KMS-11 (cell line): ENCODE results near the gene DMD.

Experiments
- H2AFZ ChIP-seq: fragments of 200-600 bp; sonication (generic); 2 replicates; pipeline ENCODE4 v1.6.1; 2016; ENCODE audit warnings: antibody characterized with exemption, mixed run types, low read depth
- H3K27ac ChIP-seq: fragments of 200-600 bp; sonication (generic); 2 replicates; pipeline ENCODE4 v1.6.1; 2016; ENCODE audit warnings: mild to moderate bottlenecking, mixed run types
- H3K27me3 ChIP-seq: fragments of 200-600 bp; sonication (generic); 2 replicates; pipeline ENCODE4 v1.6.1; 2017; ENCODE audit warnings: mild to moderate bottlenecking, low read depth, mixed run types, moderate library complexity; ENCODE audit not compliant: insufficient read depth
- H3K36me3 ChIP-seq: fragments of 200-600 bp; sonication (generic); 2 replicates; pipeline ENCODE4 v1.6.1; 2017; ENCODE audit warnings: mild to moderate bottlenecking, mixed run types; ENCODE audit not compliant: insufficient read depth
- H3K4me1 ChIP-seq: fragments of 200-600 bp; sonication (generic); 2 replicates; pipeline ENCODE4 v1.6.1; 2016; ENCODE audit warnings: mild to moderate bottlenecking, low read depth, mixed run types; ENCODE audit not compliant: poor library complexity, severe bottlenecking
- H3K4me2 ChIP-seq: fragments of 200-600 bp; sonication (generic); 2 replicates; pipeline ENCODE4 v1.7.0; 2016; ENCODE audit warnings: mild to moderate bottlenecking, mixed run types
- H3K4me3 ChIP-seq: fragments of 200-600 bp; sonication (generic); IDR thresholded peaks from 2 replicates; pipeline ENCODE4 v1.6.1; 2017; ENCODE audit warnings: low read depth, low read length, mixed read lengths; ENCODE audit not compliant: insufficient read depth
- H3K79me2 ChIP-seq: fragments of 200-600 bp; sonication (generic); 2 replicates; pipeline ENCODE4 v1.6.1; 2016; ENCODE audit warnings: low read depth, mixed run types; ENCODE audit not compliant: insufficient read depth
- H3K9ac ChIP-seq: fragments of 200-600 bp; sonication (generic); 2 replicates; pipeline ENCODE4 v1.6.1; 2016; ENCODE audit warnings: mild to moderate bottlenecking, mixed run types
- H4K20me1 ChIP-seq: fragments of 200-600 bp; sonication (generic); 2 replicates; pipeline ENCODE4 v1.6.1; 2016; ENCODE audit warnings: mild to moderate bottlenecking, mixed run types; ENCODE audit not compliant: insufficient read depth
- TF ChIP-seq, protein P1 (sequence below): fragments of 200-600 bp; sonication (generic); conservative IDR thresholded peaks from 2 replicates; pipeline ENCODE4 v1.6.1; 2017; ENCODE audit warnings: low read depth, mild to moderate bottlenecking, antibody characterized with exemption, low read length, moderate library complexity, mixed read lengths

DMD gene

DNA sequence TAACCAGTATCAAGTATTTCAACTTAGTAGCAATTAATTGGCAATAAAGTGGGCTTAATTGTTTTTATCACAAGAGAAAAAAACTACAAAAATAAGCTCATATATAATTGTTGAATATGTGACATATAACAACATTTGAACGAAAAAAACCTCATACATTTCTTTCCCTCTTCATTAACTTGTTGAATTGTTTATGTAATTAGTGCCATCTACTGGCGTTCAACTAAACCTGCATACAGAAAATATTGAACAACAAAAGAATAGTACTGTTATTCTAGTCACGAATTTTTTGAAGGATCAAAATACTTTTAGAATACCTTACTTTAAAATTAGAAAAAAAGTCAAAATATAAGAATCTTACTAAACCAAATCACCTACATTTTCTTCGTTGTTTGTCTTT lies 1553.0 kb downstream of the DMD start:
- Histone ChIP-seq H3K27me3 (no peaks in the 10 kb centered on the region), H3K27ac (no peak overlapping the region), H3K79me2 (no peaks in the 10 kb centered on the region), H3K4me3 (no peak overlapping the region), H3K4me1 (no peaks in the 10 kb centered on the region), H3K9ac (no peak overlapping the region), H2AFZ (no peak overlapping the region), H3K4me2 (no peak overlapping the region), H3K36me3 (no peaks in the 10 kb centered on the region), H4K20me1 (no peaks in the 10 kb centered on the region)
- TF ChIP-seq, protein P1, sequence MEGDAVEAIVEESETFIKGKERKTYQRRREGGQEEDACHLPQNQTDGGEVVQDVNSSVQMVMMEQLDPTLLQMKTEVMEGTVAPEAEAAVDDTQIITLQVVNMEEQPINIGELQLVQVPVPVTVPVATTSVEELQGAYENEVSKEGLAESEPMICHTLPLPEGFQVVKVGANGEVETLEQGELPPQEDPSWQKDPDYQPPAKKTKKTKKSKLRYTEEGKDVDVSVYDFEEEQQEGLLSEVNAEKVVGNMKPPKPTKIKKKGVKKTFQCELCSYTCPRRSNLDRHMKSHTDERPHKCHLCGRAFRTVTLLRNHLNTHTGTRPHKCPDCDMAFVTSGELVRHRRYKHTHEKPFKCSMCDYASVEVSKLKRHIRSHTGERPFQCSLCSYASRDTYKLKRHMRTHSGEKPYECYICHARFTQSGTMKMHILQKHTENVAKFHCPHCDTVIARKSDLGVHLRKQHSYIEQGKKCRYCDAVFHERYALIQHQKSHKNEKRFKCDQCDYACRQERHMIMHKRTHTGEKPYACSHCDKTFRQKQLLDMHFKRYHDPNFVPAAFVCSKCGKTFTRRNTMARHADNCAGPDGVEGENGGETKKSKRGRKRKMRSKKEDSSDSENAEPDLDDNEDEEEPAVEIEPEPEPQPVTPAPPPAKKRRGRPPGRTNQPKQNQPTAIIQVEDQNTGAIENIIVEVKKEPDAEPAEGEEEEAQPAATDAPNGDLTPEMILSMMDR = peak; percentile 58; the same call in 1 of the 2 replicates

DNA sequence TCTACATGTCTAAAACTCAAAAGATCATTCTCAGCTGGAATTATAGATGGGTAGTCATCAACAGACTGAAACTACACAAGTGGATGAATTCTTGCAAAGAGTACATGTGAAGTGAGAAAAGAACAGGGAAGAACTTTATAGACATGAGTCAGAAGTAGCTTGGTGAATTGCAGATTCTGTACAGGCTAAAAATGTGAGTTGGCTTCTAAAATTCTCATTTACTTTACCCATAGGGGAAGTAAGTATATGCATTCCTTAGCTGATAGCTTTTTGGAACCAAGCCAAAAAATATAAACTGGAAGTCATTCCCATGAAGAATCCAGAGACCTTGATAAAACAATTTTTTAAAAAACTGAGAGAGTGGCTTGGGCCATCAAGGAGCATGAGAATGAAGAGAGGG lies 1555.3 kb downstream of the DMD start:
- H3K27me3 ChIP-seq = no peaks in the 10 kb centered on the region
- H3K79me2 ChIP-seq = no peaks in the 10 kb centered on the region
- TF ChIP-seq, protein P1 = no peak
- H3K4me1 ChIP-seq = no peaks in the 10 kb centered on the region
- H3K36me3 ChIP-seq = no peaks in the 10 kb centered on the region
- no peak overlapping the region for H3K27ac ChIP-seq
- no peak overlapping the region for H3K4me2 ChIP-seq
- H3K4me3 ChIP-seq = no peak overlapping the region
- no peaks in the 10 kb centered on the region for H4K20me1 ChIP-seq
- H2AFZ ChIP-seq = no peak overlapping the region
- H3K9ac ChIP-seq = no peak overlapping the region

DNA sequence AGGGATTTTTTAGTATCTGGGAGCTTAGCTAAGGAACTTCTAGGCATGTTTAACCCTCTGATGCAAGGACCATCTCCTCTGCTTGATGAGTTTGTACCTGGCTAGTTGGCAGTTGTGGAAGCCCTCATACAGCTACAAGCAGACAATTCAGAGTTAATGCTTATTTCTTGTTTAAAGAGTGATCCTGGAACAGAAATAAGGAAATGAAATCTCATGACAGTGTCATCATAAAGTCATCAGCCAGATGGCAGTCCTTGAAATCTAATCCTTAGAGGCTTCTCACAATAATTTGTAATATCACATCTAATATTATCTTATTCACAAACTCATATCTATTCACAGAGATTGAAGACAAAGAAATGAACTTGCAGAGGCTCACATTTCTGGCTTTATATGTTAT lies 1557.9 kb downstream of the DMD start:
- no peak overlapping the region for H3K4me3 ChIP-seq
- H3K27ac ChIP-seq = no peak overlapping the region
- H3K4me1 ChIP-seq = no peaks in the 10 kb centered on the region
- no peak overlapping the region for H3K9ac ChIP-seq
- no peaks in the 10 kb centered on the region for H4K20me1 ChIP-seq
- no peaks in the 10 kb centered on the region for H3K36me3 ChIP-seq
- no peak overlapping the region for H3K4me2 ChIP-seq
- no peaks in the 10 kb centered on the region for H3K79me2 ChIP-seq
- no peaks in the 10 kb centered on the region for H3K27me3 ChIP-seq
- TF ChIP-seq, protein P1 = no peak
- H2AFZ ChIP-seq = no peak overlapping the region

DNA sequence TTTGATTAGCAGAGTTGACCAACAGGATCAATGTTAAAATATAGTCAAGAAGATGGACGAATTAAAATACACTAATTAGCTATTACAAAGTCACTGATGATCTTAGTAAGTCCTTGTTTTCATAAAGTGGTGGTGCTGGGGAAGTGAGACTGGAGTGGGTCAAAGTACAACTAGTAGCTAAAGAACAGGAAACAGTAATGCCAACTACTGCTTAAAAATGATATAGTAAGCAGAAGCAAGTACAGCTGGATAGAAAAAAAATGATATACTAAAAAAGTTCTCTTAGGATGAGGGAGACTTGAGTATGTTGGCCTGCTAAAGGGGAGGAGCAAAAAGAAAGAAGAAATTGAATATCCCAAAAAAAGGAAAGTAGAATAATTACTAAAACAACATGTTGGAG lies 1558.7 kb downstream of the DMD start:
- Histone ChIP-seq H3K27ac (no peak overlapping the region), H3K4me3 (no peak overlapping the region), H4K20me1 (no peaks in the 10 kb centered on the region), H3K4me2 (no peak overlapping the region), H3K36me3 (no peaks in the 10 kb centered on the region), H3K79me2 (no peaks in the 10 kb centered on the region), H3K4me1 (no peaks in the 10 kb centered on the region), H2AFZ (no peak overlapping the region), H3K27me3 (no peaks in the 10 kb centered on the region), H3K9ac (no peak overlapping the region)
- TF ChIP-seq, protein P1 = no peak
